Skin of body (tissue), 2 donors: ENCODE results near the gene DUSP7. TPM values are rescaled to one million over a fixed set of nuclear protein-coding genes. Genes with fewer than 3 reads are reported as not detected.

Experiments
- DNase-seq: peaks from one replicate; lab custom pipeline; 2025; lab: John Stamatoyannopoulos, UW
- total RNA-seq: library from RNA; depleted of rRNA; stranded (reverse); fragments of >200 nt; gene quantifications from one replicate; pipeline ENCODE4 v1.2.3, GENCODE V29; 2014

Gene DUSP7
- total RNA-seq, 1 donor from 2014 or later: 18.0 TPM

GRCh38 chr3:52068730-52069129 lies 12.4 kb upstream of the DUSP7 start:
- no peak for DNase-seq

GRCh38 chr3:52068055-52068571 lies 11.7 kb upstream of the DUSP7 start:
- peak; percentile 82 for DNase-seq

- no peak for DNase-seq
These were observed 11.2 kb upstream of the DUSP7 start for GRCh38 chr3:52067526-52067925.

GRCh38 chr3:52067046-52067445 lies 10.7 kb upstream of the DUSP7 start:
- DNase-seq: no peak

GRCh38 chr3:52065264-52065756 lies 8.9 kb upstream of the DUSP7 start:
- DNase-seq: no peak

GRCh38 chr3:52064561-52064960 lies 8.2 kb upstream of the DUSP7 start:
- DNase-seq: no peak

- no peak for DNase-seq
These were observed 6.8 kb upstream of the DUSP7 start for GRCh38 chr3:52063026-52063723.

GRCh38 chr3:52062505-52062904 lies 6.1 kb upstream of the DUSP7 start:
- no peak for DNase-seq

GRCh38 chr3:52061121-52061910 lies 4.9 kb upstream of the DUSP7 start:
- no peak for DNase-seq

- DNase-seq: no peak
These were observed 3.4 kb upstream of the DUSP7 start for GRCh38 chr3:52059781-52060180.

GRCh38 chr3:52057812-52058495 lies 1.6 kb upstream of the DUSP7 start:
- DNase-seq: no peak

GRCh38 chr3:52056968-52057811 lies 819 bp upstream of the DUSP7 start:
- DNase-seq: peak; percentile 99

- no peak for DNase-seq
These were observed 627 bp downstream of the DUSP7 start for GRCh38 chr3:52055537-52056351.

- no peak for DNase-seq
These were observed 1.5 kb downstream of the DUSP7 start for GRCh38 chr3:52054661-52055511.

- DNase-seq: peak; percentile 18
These were observed 2.8 kb downstream of the DUSP7 start for GRCh38 chr3:52053307-52054304.

- peak; percentile 31 for DNase-seq
These were observed 3.5 kb downstream of the DUSP7 start for GRCh38 chr3:52052831-52053306.

- DNase-seq: no peak
These were observed 4.9 kb downstream of the DUSP7 start for GRCh38 chr3:52051444-52051843.

GRCh38 chr3:52050571-52050970 lies 5.8 kb downstream of the DUSP7 start:
- DNase-seq: no peak
